Upper lobe of left lung (tissue), 6 donors: Measurements from ENCODE around the gene ERC1. TPM values are rescaled to one million over a fixed set of nuclear protein-coding genes. Genes with fewer than 3 reads are reported as not detected.

Experiments
- ATAC-seq, 2 donors: fragments of 200-7000 bp; cut with Tn5 transposase; one replicate each; pipeline ENCODE4 v1.9.1; 2022; ENCODE audit warnings: mild to moderate bottlenecking in 2 of 2, moderate library complexity in 2 of 2; ENCODE audit not compliant: low FRiP score in 2 of 2
- DNase-seq, 2 donors: peaks; one replicate each; pipeline ENCODE4 v3.0.0-alpha.2; 2019 to 2020
- H3K27ac ChIP-seq, 4 donors: fragments of 200-600 bp; sonication (generic); one replicate each; pipeline ENCODE4 v1.5.1; 2016 to 2019
- H3K27me3 ChIP-seq, 4 donors: fragments of 200-600 bp; sonication (generic); one replicate each; pipeline ENCODE4 v1.5.1; 2017 to 2019
- H3K36me3 ChIP-seq, 4 donors: fragments of 200-600 bp; sonication (generic); one replicate each; pipeline ENCODE4 v1.5.1; 2016 to 2019
- H3K4me1 ChIP-seq, 4 donors: fragments of 200-600 bp; sonication (generic); one replicate each; pipeline ENCODE4 v1.5.1; 2018 to 2019
- H3K4me3 ChIP-seq, 4 donors: fragments of 200-600 bp; sonication (generic); one replicate each; pipeline ENCODE4 v1.5.1; 2017 to 2019; ENCODE audit warnings: mild to moderate bottlenecking in 2 of 4, moderate library complexity in 1 of 4
- H3K9me3 ChIP-seq, 4 donors: fragments of 200-600 bp; sonication (generic); one replicate each; pipeline ENCODE4 v1.5.1; 2018 to 2019
- CTCF ChIP-seq, 6 experiments: fragments of 450-650 bp in 4 of 6; fragments of 200-600 bp in 2 of 6; sonication (generic) in 2 of 6; IDR thresholded peaks; one replicate each; pipeline ENCODE4 v1.5.1; 2016 to 2019; ENCODE audit warnings: antibody characterized with exemption in 6 of 6
- EP300 ChIP-seq, 4 donors: sonication (generic); formaldehyde crosslinking; IDR thresholded peaks; one replicate each; pipeline ENCODE4 v1.5.1; 2017; ENCODE audit warnings: antibody characterized with exemption in 4 of 4, control low read depth in 2 of 4
- POLR2A ChIP-seq, 4 donors: fragments of 450-650 bp; IDR thresholded peaks; one replicate each; pipeline ENCODE4 v1.5.1; 2016 to 2017; ENCODE audit warnings: antibody characterized with exemption in 4 of 4, mild to moderate bottlenecking in 2 of 4
- POLR2AphosphoS5 ChIP-seq, 2 donors: sonication (generic); formaldehyde crosslinking; IDR thresholded peaks; one replicate each; pipeline ENCODE4 v1.5.1; 2017; ENCODE audit warnings: antibody characterized with exemption in 2 of 2
- WGBS, 2 donors: methylation state at CpG; one replicate each; pipeline ENCODE4 v1.1.5; 2017 to 2018; 5-methylcytosine and 5-hydroxymethylcytosine counted together
- total RNA-seq, 6 donors: library from RNA; depleted of rRNA in 4 of 6; stranded (reverse); fragments of >200 nt in 4 of 6; gene quantifications; one replicate each; pipeline versions ENCODE4 v1.1.0 to v1.2.1, GENCODE V29; 2016 to 2021
- donor health status: DM: no; HTN: no; CAD: no; lungs with moderate emphysema.
- donor health status: DM: no; HTN: yes; CAD: no; lungs with severe emphysema.

The ERC1 gene
- total RNA-seq, 6 donors from 2014 or later, result 37.7 to 158 (median 60.1) TPM

- no peak overlapping the region for H3K4me3 ChIP-seq
- 68 to 81% methylated on average over 1 of the region's 1 CpG for WGBS, 2 donors
- ATAC-seq, result no peak
- peaks cover 3 to 16% (median 13%) of the 10 kb centered on the region in 4 donors for H3K4me1 ChIP-seq
- DNase-seq, result no peak
- H3K27me3 ChIP-seq, result no peaks in the 10 kb centered on the region
- H3K27ac ChIP-seq, result no peak overlapping the region
- TF ChIP-seq EP300 (IDR thresholded peaks at IDR 0.05) (no peak), CTCF (IDR thresholded peaks at IDR 0.05) (no peak), POLR2AphosphoS5 (IDR thresholded peaks at IDR 0.05) (no peak), POLR2A (IDR thresholded peaks at IDR 0.05) (no peak)
- no peaks in the 10 kb centered on the region for H3K9me3 ChIP-seq
- H3K36me3 ChIP-seq, result peaks cover 0 to 4% (median 0%) of the 10 kb centered on the region in 4 donors
Measured at GRCh38 chr12:1293901-1294300, 302.9 kb downstream of the ERC1 start.

- ATAC-seq (no peak), DNase-seq (no peak)
- Histone ChIP-seq H3K4me1 (no peaks in the 10 kb centered on the region), H3K9me3 (no peaks in the 10 kb centered on the region), H3K27ac (no peak overlapping the region), H3K27me3 (no peaks in the 10 kb centered on the region), H3K36me3 (peaks cover 0 to 9% (median 0%) of the 10 kb centered on the region in 4 donors), H3K4me3 (no peak overlapping the region)
- WGBS, 2 donors, result 91 to 100% methylated on average over 3 of the region's 3 CpGs
- no peak for TF ChIP-seq POLR2A (IDR thresholded peaks at IDR 0.05)
- no peak for TF ChIP-seq CTCF (IDR thresholded peaks at IDR 0.05)
- no peak for TF ChIP-seq EP300 (IDR thresholded peaks at IDR 0.05)
- TF ChIP-seq POLR2AphosphoS5 (IDR thresholded peaks at IDR 0.05), result no peak
Measured at GRCh38 chr12:1297206-1297605, 306.2 kb downstream of the ERC1 start.

GRCh38 chr12:1297639-1298175 lies 306.7 kb downstream of the ERC1 start:
- 98 to 99% methylated on average over 4 of the region's 4 CpGs for WGBS, 2 donors

GRCh38 chr12:1300460-1300859 lies 309.4 kb downstream of the ERC1 start:
- H3K27me3 ChIP-seq, result no peaks in the 10 kb centered on the region
- DNase-seq, result no peak
- TF ChIP-seq CTCF (IDR thresholded peaks at IDR 0.05), result no peak
- TF ChIP-seq EP300 (IDR thresholded peaks at IDR 0.05), result no peak
- no peak for TF ChIP-seq POLR2AphosphoS5 (IDR thresholded peaks at IDR 0.05)
- TF ChIP-seq POLR2A (IDR thresholded peaks at IDR 0.05), result no peak
- no peak overlapping the region for H3K4me3 ChIP-seq
- ATAC-seq, result no peak
- peaks cover 0 to 9% (median 0%) of the 10 kb centered on the region in 4 donors for H3K36me3 ChIP-seq
- H3K4me1 ChIP-seq, result peaks cover 0 to 6% (median 3%) of the 10 kb centered on the region in 4 donors
- no peaks in the 10 kb centered on the region for H3K9me3 ChIP-seq
- no peak overlapping the region for H3K27ac ChIP-seq
- WGBS, 2 donors, result 95 to 98% methylated on average over 2 of the region's 2 CpGs

More at GRCh38 chr12:1297639-1298175, 306.7 kb downstream of the ERC1 start:
- ATAC-seq (no peak), DNase-seq (no peak)
- H3K4me3 ChIP-seq, result no peak overlapping the region
- H3K27ac ChIP-seq, result no peak overlapping the region
- no peaks in the 10 kb centered on the region for H3K4me1 ChIP-seq
- no peaks in the 10 kb centered on the region for H3K9me3 ChIP-seq
- TF ChIP-seq EP300 (IDR thresholded peaks at IDR 0.05), result no peak
- no peak for TF ChIP-seq POLR2A (IDR thresholded peaks at IDR 0.05)
- TF ChIP-seq POLR2AphosphoS5 (IDR thresholded peaks at IDR 0.05), result no peak
- TF ChIP-seq CTCF (IDR thresholded peaks at IDR 0.05), result no peak
- H3K27me3 ChIP-seq, result no peaks in the 10 kb centered on the region
- H3K36me3 ChIP-seq, result peaks cover 0 to 9% (median 0%) of the 10 kb centered on the region in 4 donors
